SK-N-SH (cell line): ENCODE results near the gene NSL1. TPM values are rescaled to one million over a fixed set of nuclear protein-coding genes. Genes with fewer than 3 reads are reported as not detected.

Source experiments
- CTCF ChIA-PET: fragments of 300-600, 350-600 bp; formaldehyde crosslinking; extraction: SDS; loops from one replicate; lab custom pipeline; 2021; lab: Yijun Ruan, JAX
- POLR2A ChIA-PET: fragments of 350-600 bp; sonication (Branson Sonifier 250); formaldehyde crosslinking; extraction: SDS; loops from one replicate; lab custom pipeline; 2020; ENCODE audit warnings: antibody characterized with exemption, inconsistent platforms; lab: Yijun Ruan, JAX
- DNase-seq: peaks from one replicate; pipeline ENCODE4 v3.0.0; 2012
- H2AFZ ChIP-seq: fragments of 200-600 bp; sonication (generic); 2 replicates; pipeline ENCODE4 v1.8.1; 2016; ENCODE audit warnings: antibody characterized with exemption, mild to moderate bottlenecking, low read depth
- H3F3A ChIP-seq: fragments of 200-600 bp; sonication (generic); replicated peaks from 2 replicates; pipeline ENCODE3; 2016; ENCODE audit warnings: antibody characterized with exemption, mild to moderate bottlenecking; ENCODE audit not compliant: insufficient read depth
- H3K27ac ChIP-seq, 2 experiments: fragments of 200-500 bp in 1 of 2; fragments of 200-600 bp in 1 of 2; sonication (Bioruptor generic) in 1 of 2; sonication (generic), shearing (Covaris generic) in 1 of 2; 2 replicates each; pipeline versions ENCODE4 v1.5.1 to v1.6.1; 2014 to 2016; ENCODE audit warnings: low read depth in 2 of 2, inconsistent platforms in 1 of 2, low read length in 1 of 2, mild to moderate bottlenecking in 1 of 2, mixed read lengths in 1 of 2
- H3K27me3 ChIP-seq: fragments of 200-600 bp; sonication (generic), shearing (Covaris generic); 2 replicates; pipeline ENCODE4 v1.6.1; 2016; ENCODE audit warnings: mixed run types; ENCODE audit not compliant: insufficient read depth
- H3K36me3 ChIP-seq, 2 experiments: fragments of 200-500 bp in 1 of 2; fragments of 200-600 bp in 1 of 2; sonication (Bioruptor generic) in 1 of 2; sonication (generic) in 1 of 2; replicated peaks in 1 of 2; 2 replicates each; pipeline versions ENCODE3 to v1.5.1; 2014 to 2016; ENCODE audit warnings: low read length in 1 of 2, mild to moderate bottlenecking in 1 of 2; ENCODE audit not compliant: insufficient read depth in 2 of 2, control insufficient read depth in 1 of 2
- H3K4me1 ChIP-seq, 2 experiments: fragments of 200-500 bp in 1 of 2; fragments of 200-600 bp in 1 of 2; sonication (Bioruptor generic) in 1 of 2; sonication (generic), shearing (Covaris generic) in 1 of 2; 2 replicates each; pipeline versions ENCODE4 v1.5.1 to v1.6.1; 2014 to 2016; ENCODE audit warnings: low read depth in 1 of 2, low read length in 1 of 2, mixed run types in 1 of 2; ENCODE audit not compliant: insufficient read depth in 2 of 2, control insufficient read depth in 1 of 2
- H3K4me2 ChIP-seq: fragments of 200-600 bp; sonication (generic), shearing (Covaris generic); 2 replicates; pipeline ENCODE4 v1.6.1; 2017; ENCODE audit warnings: mixed run types
- H3K4me3 ChIP-seq, 2 experiments: fragments of 200-500 bp in 1 of 2; fragments of 200-600 bp in 1 of 2; sonication (Bioruptor generic) in 1 of 2; sonication (generic), shearing (Covaris generic) in 1 of 2; 2 replicates each; pipeline versions ENCODE4 v1.5.1 to v1.8.1; 2014 to 2016; ENCODE audit warnings: low read depth in 2 of 2, inconsistent platforms in 1 of 2, low read length in 1 of 2, mild to moderate bottlenecking in 1 of 2, mixed read lengths in 1 of 2, moderate library complexity in 1 of 2
- H3K79me2 ChIP-seq: fragments of 200-600 bp; sonication (generic); 2 replicates; pipeline ENCODE4 v1.8.1; 2017; ENCODE audit warnings: mild to moderate bottlenecking; ENCODE audit not compliant: insufficient read depth
- H3K9ac ChIP-seq: fragments of 200-600 bp; sonication (generic); 2 replicates; pipeline ENCODE4 v1.6.1; 2017; ENCODE audit warnings: mixed run types
- H3K9me2 ChIP-seq: fragments of 200-600 bp; sonication (generic); 2 replicates; pipeline ENCODE4 v1.6.1; 2017; ENCODE audit warnings: mixed run types
- H3K9me3 ChIP-seq: fragments of 200-600 bp; sonication (generic); 2 replicates; pipeline ENCODE4 v1.6.1; 2017; ENCODE audit warnings: mixed run types, mild to moderate bottlenecking, moderate library complexity
- H4K20me1 ChIP-seq: fragments of 200-600 bp; sonication (generic); 2 replicates; pipeline ENCODE4 v1.6.1; 2017; ENCODE audit warnings: mild to moderate bottlenecking, mixed run types; ENCODE audit not compliant: insufficient read depth
- CTCF ChIP-seq: fragments of 200-600 bp; sonication (generic); IDR thresholded peaks from 2 replicates; pipeline ENCODE4 v1.6.1; 2017; ENCODE audit warnings: antibody characterized with exemption, mild to moderate bottlenecking, moderate library complexity
- GATA2 ChIP-seq: sonication (generic); formaldehyde crosslinking; IDR thresholded peaks from 2 replicates; pipeline ENCODE4 v1.5.0; 2020; ENCODE audit warnings: mild to moderate bottlenecking, missing genetic modification reagents
- MEF2A ChIP-seq: IDR thresholded peaks from 2 replicates; pipeline ENCODE4 v1.4.0; 2012; ENCODE audit warnings: low read depth, borderline replicate concordance
- NRF1 ChIP-seq: IDR thresholded peaks from 2 replicates; pipeline ENCODE4 v1.6.1; 2012; ENCODE audit warnings: low read depth, mild to moderate bottlenecking, low read length
- PBX3 ChIP-seq: IDR thresholded peaks from 2 replicates; pipeline ENCODE4; 2012
- RAD21 ChIP-seq: IDR thresholded peaks from 2 replicates; pipeline ENCODE4 v1.6.1; 2012; ENCODE audit warnings: mild to moderate bottlenecking, low read length
- REST ChIP-seq: IDR thresholded peaks from 2 replicates; pipeline ENCODE4 v1.6.1; 2012; ENCODE audit warnings: mild to moderate bottlenecking, low read depth, low read length, moderate library complexity
- TCF12 ChIP-seq: IDR thresholded peaks from 2 replicates; pipeline ENCODE4 v1.4.0; 2012
- WGBS: methylation state at CpG from one replicate; pipeline ENCODE4 v1.1.6; 2017; ENCODE audit warnings: low lambda C conversion rate; 5-methylcytosine and 5-hydroxymethylcytosine counted together
- polyA plus RNA-seq, 3 experiments: library from polyadenylated mRNA; depleted of rRNA; stranded (reverse); fragments of >200 nt; gene quantifications; 2 replicates each; pipeline ENCODE4 v1.2.3, GENCODE V29; 2012

The NSL1 gene
- polyA plus RNA-seq, 1 of the 3 experiments (the other 2 are of a cell fraction) = 22.5 TPM

- no peak overlapping the region for H3K4me3 ChIP-seq
- no peaks in the 10 kb centered on the region for H3K79me2 ChIP-seq
- H3K27me3 ChIP-seq = peaks cover 27% of the 10 kb centered on the region
- peaks cover 9% of the 10 kb centered on the region for H3F3A ChIP-seq
- no peak overlapping the region for H2AFZ ChIP-seq
- no peak overlapping the region for H3K9ac ChIP-seq
- no peaks in the 10 kb centered on the region for H3K36me3 ChIP-seq
- H3K4me1 ChIP-seq = peaks cover 0 to 25% of the 10 kb centered on the region in 2 experiments; a peak in 2 of 4 replicates
- no peak overlapping the region for H3K4me2 ChIP-seq
- ChIA-PET POLR2A (interaction anchor here (1.8 kb wide), 1 partner anchor 93 kb away, joined by 6 read pairs; the partner anchor contains the start of gene ATF3), CTCF (interaction anchor here (1.2 to 1.7 kb wide), 4 partner anchors 8 to 293 kb away, joined by 3 to 7 read pairs (median 5); no protein-coding TSS in a partner anchor)
- no peak overlapping the region for H3K27ac ChIP-seq
- no peak for TF ChIP-seq NRF1
- no peak for TF ChIP-seq REST
- TF ChIP-seq PBX3 = no peak
- peak; percentile 33; the same call in 1 of the 2 replicates for TF ChIP-seq GATA2 (CRISPR knock-in tag)
- no peak for TF ChIP-seq TCF12
- TF ChIP-seq, all 33 proteins: peak for 1
- DNase-seq = no peak
- Histone ChIP-seq H3K9me3 (no peaks in the 10 kb centered on the region), H3K9me2 (no peaks in the 10 kb centered on the region), H4K20me1 (no peaks in the 10 kb centered on the region)
- WGBS = 54% methylated on average over 1 of the region's 1 CpG
Measured at GRCh38 chr1:212701910-212702309, 89.7 kb downstream of the NSL1 start.

GRCh38 chr1:212700892-212701819 lies 90.4 kb downstream of the NSL1 start:
- H3K9ac ChIP-seq = no peak overlapping the region
- H3K79me2 ChIP-seq = no peaks in the 10 kb centered on the region
- POLR2A ChIA-PET = interaction anchor here (1.8 kb wide), 1 partner anchor 92 kb away, joined by 6 read pairs; the partner anchor contains the start of gene ATF3
- peaks cover 9% of the 10 kb centered on the region for H3F3A ChIP-seq
- H4K20me1 ChIP-seq = no peaks in the 10 kb centered on the region
- no peaks in the 10 kb centered on the region for H3K36me3 ChIP-seq
- H3K4me1 ChIP-seq = peaks cover 0 to 25% of the 10 kb centered on the region in 2 experiments; a peak in 2 of 4 replicates
- peaks cover 35% of the 10 kb centered on the region for H3K27me3 ChIP-seq
- CTCF ChIA-PET = interaction anchor here (0.6 to 1.7 kb wide), 11 partner anchors 9 to 497 kb away, joined by 3 to 7 read pairs (median 3); partner anchors contain the start of gene ATF3
- peak overlapping the region; percentile 50 to 65 for H3K4me3 ChIP-seq
- TF ChIP-seq RAD21 (peak; percentile 30), MEF2A (no peak), NRF1 (peak; percentile 26; the same call in 1 of the 2 replicates), GATA2 (CRISPR knock-in tag) (peak; percentile 47; the same call in 1 of the 2 replicates), CTCF (peak; percentile 26)
- no peak overlapping the region for H2AFZ ChIP-seq
- peak; percentile 65 for DNase-seq
- H3K9me2 ChIP-seq = no peaks in the 10 kb centered on the region
- WGBS = 16% methylated on average over 22 of the region's 27 CpGs
- H3K27ac ChIP-seq = no peak overlapping the region
- H3K4me2 ChIP-seq = peak overlapping the region; percentile 85
- H3K9me3 ChIP-seq = no peaks in the 10 kb centered on the region
